ENCODE results near the gene ZFAND4. TPM values are rescaled to one million over a fixed set of nuclear protein-coding genes. Genes with fewer than 3 reads are reported as not detected.

ZFAND4 gene
- total RNA-seq, 1 experiment from 2014 or later: 17.2 TPM

DNA sequence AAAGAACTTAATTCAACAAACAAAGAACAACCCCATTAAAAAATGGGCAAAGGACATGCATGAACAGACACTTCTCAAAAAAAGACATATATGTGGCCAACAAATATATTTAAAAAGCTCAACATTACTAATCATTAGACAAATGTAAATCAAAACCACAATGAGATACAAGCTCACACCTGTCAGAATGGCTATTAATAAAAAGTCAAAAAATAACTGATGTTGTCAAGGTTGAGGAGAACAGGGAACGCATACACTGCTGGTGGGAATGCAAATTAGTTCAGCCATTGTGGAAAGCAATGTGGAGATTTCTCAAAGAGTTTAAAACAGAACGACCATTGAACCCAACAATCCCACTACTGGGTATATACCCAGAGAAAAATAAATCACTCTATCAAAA is 19.1 kb downstream of the ZFAND4 start:
- Histone ChIP-seq H3K4me2 (ENCODE audit: insufficient read depth, insufficient read length, low read length) (no peak overlapping the region), H3K4ac (ENCODE audit: low read depth, low read length) (no peak overlapping the region), H2BK120ac (ENCODE audit: low read depth, low read length, poor library complexity, severe bottlenecking) (no peak overlapping the region), H3K23ac (ENCODE audit: insufficient read length, low read depth, low read length) (no peak overlapping the region), H3K27me3 (ENCODE audit: insufficient read depth, low read length) (no peaks in the 10 kb centered on the region), H2AK5ac (ENCODE audit: insufficient read length, low read length) (no peak overlapping the region), H3K4me1 (ENCODE audit: insufficient read depth, low read length) (no peaks in the 10 kb centered on the region), H2BK15ac (ENCODE audit: low read depth, low read length) (no peak overlapping the region), H4K5ac (ENCODE audit: insufficient read length, low read depth, low read length) (no peak overlapping the region), H3K23me2 (ENCODE audit: insufficient read length, low read depth, low read length, poor library complexity, severe bottlenecking) (no peaks in the 10 kb centered on the region), H2AFZ (ENCODE audit: low read length) (no peak overlapping the region), H3K27ac (ENCODE audit: insufficient read length, low read depth, low read length) (no peak overlapping the region), H3K79me2 (ENCODE audit: insufficient read depth, low read length) (no peaks in the 10 kb centered on the region), H2BK5ac (ENCODE audit: insufficient read length, low read length) (no peak overlapping the region), H3K9ac (ENCODE audit: extremely low read depth, insufficient read length, low read length) (no peak overlapping the region), H2BK20ac (ENCODE audit: low read depth, low read length, poor library complexity, severe bottlenecking) (no peak overlapping the region), H3K18ac (ENCODE audit: insufficient read length, low read depth, low read length) (no peak overlapping the region), H4K8ac (replicated peaks; ENCODE audit: insufficient read length, low read depth, low read length) (no peak overlapping the region), H3K9me3 (ENCODE audit: control insufficient read depth, low read depth, low read length) (no peaks in the 10 kb centered on the region), H2BK12ac (ENCODE audit: insufficient read length, low read depth, low read length) (no peak overlapping the region), H3K56ac (ENCODE audit: insufficient read length, low read depth, low read length) (no peak overlapping the region), H4K20me1 (ENCODE audit: control insufficient read depth, insufficient read depth, insufficient read length) (no peaks in the 10 kb centered on the region), H3K79me1 (ENCODE audit: insufficient read depth, low read depth, low read length, poor library complexity, severe bottlenecking) (no peaks in the 10 kb centered on the region), H3T11ph (ENCODE audit: low read length) (no peak overlapping the region), H3K14ac (ENCODE audit: insufficient read depth, low read length) (no peak overlapping the region), H4K91ac (ENCODE audit: insufficient read length, low read depth, low read length) (no peak overlapping the region)
- Mint-ChIP-seq H3K27ac (no peak overlapping the region; a peak in 1 of 7 replicates), H3K36me3 (ENCODE audit: insufficient read depth in 1 of 3, low read depth in 3 of 3) (peaks cover 0 to 4% (median 2%) of the 10 kb centered on the region in 3 experiments; a peak in 1 of 7 replicates), H3K4me1 (no peaks in the 10 kb centered on the region; a peak in 1 of 4 replicates), H3K9me3 (no peaks in the 10 kb centered on the region), H3K27me3 (ENCODE audit: low read depth) (no peaks in the 10 kb centered on the region), H3K4me3 (no peak overlapping the region)
- WGBS (ENCODE audit: extremely low coverage, insufficient read length, low lambda C conversion rate): no CpG with 5 or more reads among the region's 2 CpGs
- DNase-seq: no peak
- TF ChIP-seq, protein P1, sequence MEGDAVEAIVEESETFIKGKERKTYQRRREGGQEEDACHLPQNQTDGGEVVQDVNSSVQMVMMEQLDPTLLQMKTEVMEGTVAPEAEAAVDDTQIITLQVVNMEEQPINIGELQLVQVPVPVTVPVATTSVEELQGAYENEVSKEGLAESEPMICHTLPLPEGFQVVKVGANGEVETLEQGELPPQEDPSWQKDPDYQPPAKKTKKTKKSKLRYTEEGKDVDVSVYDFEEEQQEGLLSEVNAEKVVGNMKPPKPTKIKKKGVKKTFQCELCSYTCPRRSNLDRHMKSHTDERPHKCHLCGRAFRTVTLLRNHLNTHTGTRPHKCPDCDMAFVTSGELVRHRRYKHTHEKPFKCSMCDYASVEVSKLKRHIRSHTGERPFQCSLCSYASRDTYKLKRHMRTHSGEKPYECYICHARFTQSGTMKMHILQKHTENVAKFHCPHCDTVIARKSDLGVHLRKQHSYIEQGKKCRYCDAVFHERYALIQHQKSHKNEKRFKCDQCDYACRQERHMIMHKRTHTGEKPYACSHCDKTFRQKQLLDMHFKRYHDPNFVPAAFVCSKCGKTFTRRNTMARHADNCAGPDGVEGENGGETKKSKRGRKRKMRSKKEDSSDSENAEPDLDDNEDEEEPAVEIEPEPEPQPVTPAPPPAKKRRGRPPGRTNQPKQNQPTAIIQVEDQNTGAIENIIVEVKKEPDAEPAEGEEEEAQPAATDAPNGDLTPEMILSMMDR (conservative IDR thresholded peaks at IDR 0.05): no peak

Measured in H9 (cell line).